ENCODE measurements around the gene TTC3.
"Not testable (repeated sequence)": the region's sequence is repeated elsewhere in the genome, so short reads cannot be mapped to it uniquely, and the experiment has no call there.

DNA sequence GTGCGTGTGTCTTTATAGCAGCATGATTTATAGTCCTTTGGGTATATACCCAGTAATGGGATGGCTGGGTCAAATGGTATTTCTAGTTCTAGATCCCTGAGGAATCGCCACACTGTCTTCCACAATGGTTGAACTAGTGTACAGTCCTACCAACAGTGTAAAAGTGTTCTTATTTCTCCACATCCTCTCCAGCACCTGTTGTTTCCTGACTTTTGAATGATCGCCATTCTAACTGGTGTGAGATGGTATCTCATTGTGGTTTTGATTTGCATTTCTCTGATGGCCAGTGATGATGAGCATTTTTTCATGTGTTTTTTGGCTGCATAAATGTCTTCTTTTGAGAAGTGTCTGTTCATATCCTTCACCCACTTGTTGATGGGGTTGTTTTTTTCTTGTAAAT is 149.2 kb downstream of the TTC3 start:
- TF ChIP-seq, protein P1, sequence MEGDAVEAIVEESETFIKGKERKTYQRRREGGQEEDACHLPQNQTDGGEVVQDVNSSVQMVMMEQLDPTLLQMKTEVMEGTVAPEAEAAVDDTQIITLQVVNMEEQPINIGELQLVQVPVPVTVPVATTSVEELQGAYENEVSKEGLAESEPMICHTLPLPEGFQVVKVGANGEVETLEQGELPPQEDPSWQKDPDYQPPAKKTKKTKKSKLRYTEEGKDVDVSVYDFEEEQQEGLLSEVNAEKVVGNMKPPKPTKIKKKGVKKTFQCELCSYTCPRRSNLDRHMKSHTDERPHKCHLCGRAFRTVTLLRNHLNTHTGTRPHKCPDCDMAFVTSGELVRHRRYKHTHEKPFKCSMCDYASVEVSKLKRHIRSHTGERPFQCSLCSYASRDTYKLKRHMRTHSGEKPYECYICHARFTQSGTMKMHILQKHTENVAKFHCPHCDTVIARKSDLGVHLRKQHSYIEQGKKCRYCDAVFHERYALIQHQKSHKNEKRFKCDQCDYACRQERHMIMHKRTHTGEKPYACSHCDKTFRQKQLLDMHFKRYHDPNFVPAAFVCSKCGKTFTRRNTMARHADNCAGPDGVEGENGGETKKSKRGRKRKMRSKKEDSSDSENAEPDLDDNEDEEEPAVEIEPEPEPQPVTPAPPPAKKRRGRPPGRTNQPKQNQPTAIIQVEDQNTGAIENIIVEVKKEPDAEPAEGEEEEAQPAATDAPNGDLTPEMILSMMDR (IDR thresholded peaks at IDR 0.05): not testable (repeated sequence)
- not testable (repeated sequence) for TF ChIP-seq POLR2A (IDR thresholded peaks at IDR 0.05)

Measured in right lobe of liver (tissue), 4 donors.